ENCODE measurements around the gene HOXA4.

Gene HOXA4

GRCh38 chr7:27123007-27123476, 7.5 kb downstream of the HOXA4 start:
- in situ Hi-C loops (cut with HindIII; ENCODE audit: low sequenced_read_pairs): no loop called here

GRCh38 chr7:27122077-27122910, 8.3 kb downstream of the HOXA4 start:
- in situ Hi-C loops (cut with HindIII; ENCODE audit: low sequenced_read_pairs): no loop called here

GRCh38 chr7:27121684-27122076, 8.9 kb downstream of the HOXA4 start:
- in situ Hi-C loops (cut with HindIII; ENCODE audit: low sequenced_read_pairs): no loop called here

- in situ Hi-C loops (cut with HindIII; ENCODE audit: low sequenced_read_pairs): no loop called here
Measured at GRCh38 chr7:27119412-27119911, 11.1 kb downstream of the HOXA4 start.

- in situ Hi-C loops (cut with HindIII; ENCODE audit: low sequenced_read_pairs): no loop called here
Measured at GRCh38 chr7:27118580-27118979, 12.0 kb downstream of the HOXA4 start.

GRCh38 chr7:27117887-27118491, 12.6 kb downstream of the HOXA4 start:
- in situ Hi-C loops (cut with HindIII; ENCODE audit: low sequenced_read_pairs): no loop called here

- in situ Hi-C loops (cut with HindIII; ENCODE audit: low sequenced_read_pairs): no loop called here
Measured at GRCh38 chr7:27116962-27117886, 13.3 kb downstream of the HOXA4 start.

- in situ Hi-C loops (cut with HindIII; ENCODE audit: low sequenced_read_pairs): no loop called here
Measured at GRCh38 chr7:27116031-27116961, 14.3 kb downstream of the HOXA4 start.

- in situ Hi-C loops (cut with HindIII; ENCODE audit: low sequenced_read_pairs): no loop called here
Measured at GRCh38 chr7:27115221-27116026, 15.1 kb downstream of the HOXA4 start.

GRCh38 chr7:27114881-27115220, 15.7 kb downstream of the HOXA4 start:
- in situ Hi-C loops (cut with HindIII; ENCODE audit: low sequenced_read_pairs): no loop called here

- in situ Hi-C loops (cut with HindIII; ENCODE audit: low sequenced_read_pairs): no loop called here
Measured at GRCh38 chr7:27113991-27114769, 16.4 kb downstream of the HOXA4 start.

- in situ Hi-C loops (cut with HindIII; ENCODE audit: low sequenced_read_pairs): no loop called here
Measured at GRCh38 chr7:27112955-27113949, 17.3 kb downstream of the HOXA4 start.

- in situ Hi-C loops (cut with HindIII; ENCODE audit: low sequenced_read_pairs): no loop called here
Measured at GRCh38 chr7:27112361-27112760, 18.2 kb downstream of the HOXA4 start.

GRCh38 chr7:27111751-27112277, 18.7 kb downstream of the HOXA4 start:
- in situ Hi-C loops (cut with HindIII; ENCODE audit: low sequenced_read_pairs): no loop called here

GRCh38 chr7:27111042-27111750, 19.4 kb downstream of the HOXA4 start:
- in situ Hi-C loops (cut with HindIII; ENCODE audit: low sequenced_read_pairs): no loop called here
